Nephron (organoid): Measurements from ENCODE around the gene YWHAE.

Source experiments
- H3K27ac Mint-ChIP-seq, 3 experiments: 2 replicates each; pipeline ENCODE4 v1.8.0; 2020; ENCODE audit warnings: mixed read lengths in 3 of 3, mild to moderate bottlenecking in 2 of 3, moderate library complexity in 1 of 3
- H3K27me3 Mint-ChIP-seq: 2 replicates; pipeline ENCODE4 v1.8.0; 2021; ENCODE audit warnings: low read depth, mild to moderate bottlenecking, moderate library complexity, mixed read lengths
- H3K36me3 Mint-ChIP-seq: 2 replicates; pipeline ENCODE4 v1.8.0; 2020; ENCODE audit warnings: low read depth, mixed read lengths
- H3K4me1 Mint-ChIP-seq: 2 replicates; pipeline ENCODE4 v1.8.0; 2020; ENCODE audit warnings: mixed read lengths
- H3K4me3 Mint-ChIP-seq, 3 experiments: 2 replicates each; pipeline ENCODE4 v1.8.0; 2020; ENCODE audit warnings: mild to moderate bottlenecking in 3 of 3, mixed read lengths in 3 of 3, moderate library complexity in 2 of 3
- H3K9me3 Mint-ChIP-seq: 2 replicates; pipeline ENCODE4 v1.8.0; 2020; ENCODE audit warnings: mixed read lengths
- TF ChIP-seq, protein P1 (sequence below), 3 experiments: fragments of 200-600 bp; sonication (generic); IDR thresholded peaks; one replicate each; pipeline ENCODE4 v1.5.0; 2021; ENCODE audit warnings: antibody characterized with exemption in 3 of 3; ENCODE audit not compliant: unreplicated experiment in 3 of 3

YWHAE gene

DNA sequence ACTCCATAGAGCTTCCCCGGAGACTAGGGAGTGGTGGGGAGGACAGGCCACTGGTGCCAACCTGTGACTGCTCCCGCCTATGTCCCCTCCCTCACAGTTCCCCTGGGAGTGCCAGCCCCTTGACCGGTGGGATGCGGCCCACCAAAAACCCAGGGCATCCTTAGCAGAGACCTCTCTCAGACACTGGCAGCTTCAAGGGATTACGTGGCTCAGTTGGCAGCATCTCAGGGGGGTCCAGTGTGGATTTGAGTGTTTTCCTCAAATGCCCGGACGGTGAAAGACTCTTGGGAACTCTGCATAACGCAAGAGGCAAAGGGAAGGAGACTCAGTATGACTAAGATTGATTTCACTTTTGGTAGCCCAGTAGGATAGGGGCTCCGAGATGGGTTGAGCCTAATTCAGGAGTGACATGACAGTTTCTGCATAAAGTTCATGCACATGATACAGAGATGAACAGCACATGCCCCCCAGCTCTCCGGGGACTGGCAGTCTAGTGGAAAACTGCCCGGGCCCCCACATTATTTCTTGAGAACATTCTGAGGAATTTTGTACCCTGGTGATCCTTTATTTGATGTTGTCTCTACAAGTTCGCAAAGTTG is 70.2 kb downstream of the YWHAE start:
- no peaks in the 10 kb centered on the region for H3K9me3 Mint-ChIP-seq
- H3K4me1 Mint-ChIP-seq = no peaks in the 10 kb centered on the region
- no peaks in the 10 kb centered on the region for H3K36me3 Mint-ChIP-seq
- H3K27me3 Mint-ChIP-seq = no peaks in the 10 kb centered on the region
- TF ChIP-seq, protein P1, sequence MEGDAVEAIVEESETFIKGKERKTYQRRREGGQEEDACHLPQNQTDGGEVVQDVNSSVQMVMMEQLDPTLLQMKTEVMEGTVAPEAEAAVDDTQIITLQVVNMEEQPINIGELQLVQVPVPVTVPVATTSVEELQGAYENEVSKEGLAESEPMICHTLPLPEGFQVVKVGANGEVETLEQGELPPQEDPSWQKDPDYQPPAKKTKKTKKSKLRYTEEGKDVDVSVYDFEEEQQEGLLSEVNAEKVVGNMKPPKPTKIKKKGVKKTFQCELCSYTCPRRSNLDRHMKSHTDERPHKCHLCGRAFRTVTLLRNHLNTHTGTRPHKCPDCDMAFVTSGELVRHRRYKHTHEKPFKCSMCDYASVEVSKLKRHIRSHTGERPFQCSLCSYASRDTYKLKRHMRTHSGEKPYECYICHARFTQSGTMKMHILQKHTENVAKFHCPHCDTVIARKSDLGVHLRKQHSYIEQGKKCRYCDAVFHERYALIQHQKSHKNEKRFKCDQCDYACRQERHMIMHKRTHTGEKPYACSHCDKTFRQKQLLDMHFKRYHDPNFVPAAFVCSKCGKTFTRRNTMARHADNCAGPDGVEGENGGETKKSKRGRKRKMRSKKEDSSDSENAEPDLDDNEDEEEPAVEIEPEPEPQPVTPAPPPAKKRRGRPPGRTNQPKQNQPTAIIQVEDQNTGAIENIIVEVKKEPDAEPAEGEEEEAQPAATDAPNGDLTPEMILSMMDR (IDR thresholded peaks at IDR 0.05; ENCODE audit: unreplicated experiment in 3 of 3) = no peak
- no peak overlapping the region for H3K4me3 Mint-ChIP-seq
- no peak overlapping the region for H3K27ac Mint-ChIP-seq

DNA sequence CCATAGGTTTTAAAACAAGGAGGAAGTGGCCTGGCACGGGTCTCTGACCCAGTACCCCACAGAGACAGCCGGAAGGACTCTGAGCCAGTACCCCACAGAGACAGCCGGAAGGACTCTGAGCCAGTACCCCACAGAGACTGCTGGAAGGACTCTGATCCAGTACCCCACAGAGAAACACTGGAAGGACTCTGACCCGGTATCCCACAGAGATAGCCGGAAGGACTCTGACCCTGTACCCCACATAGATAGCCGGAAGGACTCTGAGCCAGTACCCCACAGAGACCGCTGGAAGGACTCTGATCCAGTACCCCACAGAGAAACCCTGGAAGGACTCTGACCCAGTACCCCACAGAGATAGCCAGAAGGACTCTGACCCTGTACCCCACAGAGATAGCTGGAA is 71.6 kb downstream of the YWHAE start:
- Mint-ChIP-seq H3K36me3 (no peaks in the 10 kb centered on the region), H3K27me3 (peaks cover 3% of the 10 kb centered on the region), H3K27ac (no peak overlapping the region), H3K9me3 (no peaks in the 10 kb centered on the region), H3K4me3 (no peak overlapping the region), H3K4me1 (no peaks in the 10 kb centered on the region)
- TF ChIP-seq, protein P1 (IDR thresholded peaks at IDR 0.05; ENCODE audit: unreplicated experiment in 3 of 3) = no peak

DNA sequence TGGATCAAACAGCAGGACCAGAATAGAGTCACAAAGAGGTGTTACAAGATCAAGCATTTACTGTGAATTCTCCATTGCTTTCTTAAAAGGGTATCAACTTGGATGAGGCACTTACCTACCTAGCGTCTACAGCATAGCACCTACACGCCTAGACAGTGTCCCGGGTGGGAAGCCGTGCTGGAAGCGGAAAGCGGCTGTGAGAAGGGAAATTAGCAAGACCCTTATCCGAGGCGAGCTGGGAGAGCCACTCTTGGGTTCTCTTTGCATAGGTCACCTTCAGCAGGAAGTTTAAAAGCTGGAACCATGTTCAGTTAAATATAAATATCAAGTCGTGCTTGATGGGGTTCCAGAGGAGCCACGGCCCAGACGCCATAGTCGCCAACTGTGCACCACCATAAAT is 74.3 kb downstream of the YWHAE start:
- Mint-ChIP-seq H3K36me3 (no peaks in the 10 kb centered on the region), H3K9me3 (no peaks in the 10 kb centered on the region), H3K27ac (no peak overlapping the region), H3K4me3 (no peak overlapping the region), H3K4me1 (no peaks in the 10 kb centered on the region), H3K27me3 (peaks cover 4% of the 10 kb centered on the region)
- TF ChIP-seq, protein P1 (IDR thresholded peaks at IDR 0.05; ENCODE audit: unreplicated experiment in 3 of 3) = no peak

DNA sequence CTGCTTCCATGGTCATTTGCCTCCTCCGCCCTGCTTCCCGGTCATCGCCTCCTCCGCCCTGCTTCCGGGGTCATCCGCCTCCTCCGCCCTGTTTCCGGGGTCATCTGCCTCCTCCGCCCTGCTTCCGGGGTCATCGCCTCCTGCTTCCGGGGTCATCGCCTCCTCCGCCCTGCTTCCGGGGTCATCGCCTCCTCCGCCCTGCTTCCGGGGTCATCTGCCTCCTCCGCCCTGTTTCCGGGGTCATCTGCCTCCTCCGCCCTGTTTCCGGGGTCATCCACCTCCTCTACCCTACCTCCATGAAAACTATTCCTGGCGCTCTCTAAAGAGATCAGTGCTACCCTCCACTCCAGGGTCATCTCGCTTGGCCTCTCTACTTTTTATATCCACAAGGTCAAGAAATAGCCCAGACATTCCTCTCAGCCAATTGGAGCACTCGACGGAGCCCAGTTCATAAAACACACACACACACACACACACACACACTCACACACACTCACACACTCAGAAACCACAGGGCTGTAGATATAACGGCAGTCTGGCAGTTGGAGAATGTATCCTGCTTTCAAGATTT is 75.7 kb downstream of the YWHAE start:
- H3K27ac Mint-ChIP-seq = no peak overlapping the region
- no peaks in the 10 kb centered on the region for H3K36me3 Mint-ChIP-seq
- no peaks in the 10 kb centered on the region for H3K4me1 Mint-ChIP-seq
- peaks cover 6% of the 10 kb centered on the region for H3K27me3 Mint-ChIP-seq
- H3K9me3 Mint-ChIP-seq = no peaks in the 10 kb centered on the region
- TF ChIP-seq, protein P1 (IDR thresholded peaks at IDR 0.05; ENCODE audit: unreplicated experiment in 3 of 3) = no peak
- no peak overlapping the region for H3K4me3 Mint-ChIP-seq

DNA sequence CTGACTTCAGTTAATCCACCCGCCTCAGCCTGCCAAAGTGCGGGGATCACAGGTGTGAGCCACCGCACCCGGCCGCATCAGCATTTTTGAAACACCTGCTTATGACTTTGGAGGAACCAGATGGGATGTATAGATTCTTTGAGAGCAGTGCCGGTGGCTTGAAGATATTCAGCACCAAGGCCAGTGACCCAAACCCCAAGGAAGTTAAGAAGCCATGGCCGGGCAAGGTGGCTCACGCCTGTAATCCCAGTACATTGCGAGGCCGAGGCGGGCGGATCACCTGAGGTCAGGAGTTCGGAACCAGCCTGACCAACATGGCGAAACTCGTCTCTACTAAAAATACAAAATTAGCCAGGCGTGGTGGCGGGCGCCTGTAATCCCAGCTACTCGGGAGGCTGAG is 76.7 kb downstream of the YWHAE start:
- Mint-ChIP-seq H3K36me3 (no peaks in the 10 kb centered on the region), H3K27me3 (peaks cover 10% of the 10 kb centered on the region), H3K4me3 (no peak overlapping the region), H3K4me1 (no peaks in the 10 kb centered on the region), H3K27ac (no peak overlapping the region), H3K9me3 (no peaks in the 10 kb centered on the region)
- TF ChIP-seq, protein P1 (IDR thresholded peaks at IDR 0.05; ENCODE audit: unreplicated experiment in 3 of 3) = no peak

DNA sequence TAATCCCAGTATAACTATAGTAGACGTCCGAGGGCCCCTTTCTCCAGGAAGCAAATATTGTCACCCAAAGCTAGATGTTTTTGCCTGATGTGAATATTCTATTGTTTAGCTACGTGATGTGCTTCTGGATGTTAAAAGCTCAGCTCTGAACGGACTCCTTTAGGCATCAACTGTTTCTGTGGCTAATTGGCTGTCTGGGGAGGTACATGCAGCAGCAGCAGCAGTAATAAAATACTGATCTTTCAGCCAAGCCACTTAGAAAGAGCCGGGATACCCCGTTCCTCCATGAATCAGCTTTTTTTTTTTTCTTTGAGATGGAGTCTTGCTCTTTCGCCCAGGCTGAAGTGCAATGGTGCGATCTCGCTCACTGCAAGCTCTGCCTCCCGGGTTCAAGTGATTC is 77.5 kb downstream of the YWHAE start:
- Mint-ChIP-seq H3K4me1 (no peaks in the 10 kb centered on the region), H3K27ac (no peak overlapping the region), H3K4me3 (no peak overlapping the region), H3K36me3 (no peaks in the 10 kb centered on the region), H3K27me3 (peaks cover 10% of the 10 kb centered on the region), H3K9me3 (no peaks in the 10 kb centered on the region)
- TF ChIP-seq, protein P1 (IDR thresholded peaks at IDR 0.05; ENCODE audit: unreplicated experiment in 3 of 3) = no peak
